Heart left ventricle (tissue), 13 donors: ENCODE data around the gene KCNIP3.

Experiments used
- POLR2A ChIP-seq, 2 donors: fragments of 450-650 bp; IDR thresholded peaks; one replicate each; pipeline ENCODE4 v1.6.1; 2017; ENCODE audit warnings: antibody characterized with exemption in 2 of 2, mild to moderate bottlenecking in 2 of 2, moderate library complexity in 2 of 2
- TF ChIP-seq, protein P1 (sequence below), 12 donors: fragments of 200-600 bp; sonication (generic) in 4 of 12; IDR thresholded peaks; one replicate each; pipeline versions ENCODE4 v1.5.0 to v1.8.0; 2018 to 2022; ENCODE audit warnings: antibody characterized with exemption in 12 of 12, mild to moderate bottlenecking in 5 of 12
- donor health status: ischemic (EF 13 %, LVEDD 7.1; RV severe dilation, severe dysfunction).
- donor health status: DM: no; HTN: yes; CAD: no.
- donor health status: DM: no; HTN: no; CAD: no.
- donor health status: ischemic (EF 25% LVEDD 6.9; RV normal size, moderate dysfunction).
- donor health status: ischemic (EF 25% LVEDD 5.7; RV mildly dilated, moderate dysfunction).
- donor health status: ischemic (EF 35%, LVEDD 5.7; RV mildly dilated, moderate dysfunction).
- donor health status: nonischemic (EF 11% LVEDD 7.7; RV severe dilation, severe dysfunction).
- donor health status: DM: yes; HTN: yes; CAD: no.
- donor health status: PGD.
- donor health status: ischemic (EF 29% LVEDD 5.4; RV normal size, mild dysfunction).
- donor health status: nonischemic (EF 23%, LVEDD 6.1; RV moderate dilation, normal function).

DNA sequence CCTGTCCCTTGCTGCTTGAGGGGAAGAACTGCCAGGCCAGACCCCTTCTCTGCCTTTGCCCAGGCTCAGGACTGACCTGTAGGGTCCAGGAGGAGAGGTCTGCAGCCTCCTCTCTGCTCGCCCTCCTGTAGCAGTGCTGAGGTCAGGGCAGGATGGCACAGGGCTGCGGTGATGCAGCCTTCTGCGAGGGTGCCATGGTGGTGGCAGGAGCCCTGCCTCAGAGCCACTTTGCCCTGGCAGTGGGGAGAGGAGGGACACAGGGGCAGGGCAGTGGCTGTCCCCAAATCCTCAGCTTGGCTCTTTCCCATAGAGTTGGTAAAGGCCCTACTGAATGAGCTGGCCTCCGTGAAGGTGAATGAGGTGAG lies 22.0 kb upstream of the KCNIP3 start:
- TF ChIP-seq POLR2A (IDR thresholded peaks at IDR 0.05): no peak
- TF ChIP-seq, protein P1, sequence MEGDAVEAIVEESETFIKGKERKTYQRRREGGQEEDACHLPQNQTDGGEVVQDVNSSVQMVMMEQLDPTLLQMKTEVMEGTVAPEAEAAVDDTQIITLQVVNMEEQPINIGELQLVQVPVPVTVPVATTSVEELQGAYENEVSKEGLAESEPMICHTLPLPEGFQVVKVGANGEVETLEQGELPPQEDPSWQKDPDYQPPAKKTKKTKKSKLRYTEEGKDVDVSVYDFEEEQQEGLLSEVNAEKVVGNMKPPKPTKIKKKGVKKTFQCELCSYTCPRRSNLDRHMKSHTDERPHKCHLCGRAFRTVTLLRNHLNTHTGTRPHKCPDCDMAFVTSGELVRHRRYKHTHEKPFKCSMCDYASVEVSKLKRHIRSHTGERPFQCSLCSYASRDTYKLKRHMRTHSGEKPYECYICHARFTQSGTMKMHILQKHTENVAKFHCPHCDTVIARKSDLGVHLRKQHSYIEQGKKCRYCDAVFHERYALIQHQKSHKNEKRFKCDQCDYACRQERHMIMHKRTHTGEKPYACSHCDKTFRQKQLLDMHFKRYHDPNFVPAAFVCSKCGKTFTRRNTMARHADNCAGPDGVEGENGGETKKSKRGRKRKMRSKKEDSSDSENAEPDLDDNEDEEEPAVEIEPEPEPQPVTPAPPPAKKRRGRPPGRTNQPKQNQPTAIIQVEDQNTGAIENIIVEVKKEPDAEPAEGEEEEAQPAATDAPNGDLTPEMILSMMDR (IDR thresholded peaks at IDR 0.05): no peak
